SH-SY5Y (cell line): ENCODE data around the gene BORCS8.

ENCODE experiments used
- GATA2 ChIP-seq: IDR thresholded peaks from 2 replicates; pipeline ENCODE4 v1.6.1; 2011; ENCODE audit warnings: mild to moderate bottlenecking, low read depth, low read length
- GATA3 ChIP-seq: IDR thresholded peaks from 2 replicates; pipeline ENCODE4 v1.6.1; 2011; ENCODE audit warnings: low read depth, mild to moderate bottlenecking, low read length, moderate library complexity

- TF ChIP-seq GATA2 (no peak), GATA3 (no peak)
Measured at GRCh38 chr19:19154768-19155494, 37.0 kb downstream of the BORCS8 start.
